ENCODE results near the gene COL4A1.

COL4A1 gene

DNA sequence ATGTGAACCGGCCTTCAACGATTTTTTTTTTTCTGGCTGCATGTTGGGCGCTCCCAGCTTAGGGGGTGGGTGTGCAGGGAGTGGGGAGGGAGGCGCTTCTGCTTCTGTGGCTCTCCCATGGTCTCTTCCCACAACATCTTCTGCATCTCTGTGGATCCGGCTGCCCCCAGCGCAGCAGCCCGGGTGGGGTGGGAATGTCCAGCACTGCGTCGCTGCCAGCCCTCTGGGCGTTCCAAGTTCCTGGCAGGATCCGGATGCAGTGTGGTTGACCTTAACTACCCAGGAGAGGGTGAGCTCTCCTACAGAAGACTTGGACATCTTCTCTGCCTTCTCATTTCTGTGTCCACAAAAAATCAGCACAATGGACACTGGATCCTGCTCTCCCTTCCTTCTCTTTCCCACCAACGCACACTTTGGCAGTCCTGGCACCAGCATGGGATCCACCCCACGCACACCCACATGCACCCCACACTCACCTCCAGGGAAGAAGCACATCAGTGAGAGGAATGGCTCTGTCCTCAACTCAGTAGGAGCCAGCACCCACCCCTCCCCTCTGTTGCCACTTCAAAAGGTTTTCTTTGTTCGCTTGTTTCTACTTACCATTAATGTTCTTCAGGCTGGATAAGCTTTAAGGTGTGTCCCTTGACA lies 177.3 kb downstream of the COL4A1 start:
- no peaks in the 10 kb centered on the region for H3K36me3 ChIP-seq (ENCODE audit: control insufficient read depth in 2 of 2, insufficient read depth in 2 of 2, low read length in 2 of 2)
- peaks cover 20% of the 10 kb centered on the region for H3K4me1 ChIP-seq (ENCODE audit: control insufficient read depth, insufficient read depth, low read length)
- no peak overlapping the region for H3K9ac ChIP-seq (ENCODE audit: low read length in 2 of 2)
- no peaks in the 10 kb centered on the region for H3K27me3 ChIP-seq (ENCODE audit: control insufficient read depth in 1 of 2, insufficient read depth in 2 of 2, low read length in 2 of 2)
- H3K9me3 ChIP-seq (ENCODE audit: control insufficient read depth in 2 of 2, low read length in 2 of 2) = no peaks in the 10 kb centered on the region
- H3K27ac ChIP-seq (ENCODE audit: low read length) = no peak overlapping the region
- no peak overlapping the region for H3K4me3 ChIP-seq (ENCODE audit: low read length in 2 of 2)

GRCh38 chr13:110129076-110129475 lies 177.9 kb downstream of the COL4A1 start:
- Histone ChIP-seq H3K36me3 (ENCODE audit: control insufficient read depth in 2 of 2, insufficient read depth in 2 of 2, low read length in 2 of 2) (no peaks in the 10 kb centered on the region), H3K9me3 (ENCODE audit: control insufficient read depth in 2 of 2, low read length in 2 of 2) (no peaks in the 10 kb centered on the region), H3K27me3 (ENCODE audit: control insufficient read depth in 1 of 2, insufficient read depth in 2 of 2, low read length in 2 of 2) (no peaks in the 10 kb centered on the region), H3K9ac (ENCODE audit: low read length in 2 of 2) (no peak overlapping the region), H3K4me3 (ENCODE audit: low read length in 2 of 2) (no peak overlapping the region), H3K27ac (ENCODE audit: low read length) (no peak overlapping the region), H3K4me1 (ENCODE audit: control insufficient read depth, insufficient read depth, low read length) (peaks cover 19% of the 10 kb centered on the region)

DNA sequence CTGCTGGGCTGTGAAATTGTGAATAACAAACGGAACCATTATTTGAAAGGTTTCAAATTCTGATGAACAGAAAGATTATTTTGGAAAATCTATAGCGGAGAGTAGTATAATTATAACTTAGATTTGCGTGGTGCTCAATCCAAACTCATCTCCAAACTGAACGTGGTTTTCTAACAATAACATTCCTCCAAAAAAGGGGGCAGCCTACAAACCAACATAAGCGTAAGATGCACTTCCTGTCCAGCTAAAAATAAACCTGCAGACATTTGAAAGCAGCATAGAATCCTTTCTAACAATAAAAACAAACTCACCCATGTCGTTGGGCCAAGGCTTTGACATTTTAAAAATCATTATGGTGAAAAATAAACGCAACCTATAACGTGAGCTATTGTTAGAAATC lies 178.4 kb downstream of the COL4A1 start:
- no peak overlapping the region for H3K4me3 ChIP-seq (ENCODE audit: low read length in 2 of 2)
- no peaks in the 10 kb centered on the region for H3K9me3 ChIP-seq (ENCODE audit: control insufficient read depth in 2 of 2, low read length in 2 of 2)
- H3K27ac ChIP-seq (ENCODE audit: low read length) = no peak overlapping the region

DNA sequence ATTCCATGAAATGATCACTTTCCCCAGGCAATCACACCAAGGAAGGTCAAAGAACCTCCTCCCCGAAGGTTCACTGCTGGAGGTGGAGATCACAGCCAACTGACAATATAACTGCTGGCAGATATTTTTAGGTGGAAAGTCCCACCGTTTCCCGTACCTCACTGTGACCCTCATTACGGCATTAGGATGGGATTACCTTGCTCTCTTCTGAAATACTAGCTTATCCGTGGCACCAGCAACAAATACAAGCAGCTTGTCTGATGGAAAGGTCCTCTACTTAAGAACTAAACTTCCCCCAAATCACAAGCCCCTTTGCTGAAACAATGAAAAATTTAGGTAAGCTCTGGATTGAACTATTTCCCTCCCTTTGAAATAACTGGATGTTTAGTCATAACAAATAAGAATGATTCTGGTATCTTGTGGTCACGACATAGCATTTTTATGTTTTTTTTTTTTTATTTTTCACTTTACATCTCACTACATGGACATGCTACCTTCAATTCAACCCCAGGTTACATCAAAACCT lies 178.9 kb downstream of the COL4A1 start:
- Histone ChIP-seq H3K36me3 (ENCODE audit: control insufficient read depth in 2 of 2, insufficient read depth in 2 of 2, low read length in 2 of 2) (no peaks in the 10 kb centered on the region), H3K27ac (ENCODE audit: low read length) (no peak overlapping the region), H3K4me1 (ENCODE audit: control insufficient read depth, insufficient read depth, low read length) (peaks cover 19% of the 10 kb centered on the region), H3K27me3 (ENCODE audit: control insufficient read depth in 1 of 2, insufficient read depth in 2 of 2, low read length in 2 of 2) (no peaks in the 10 kb centered on the region), H3K9ac (ENCODE audit: low read length in 2 of 2) (no peak overlapping the region), H3K9me3 (ENCODE audit: control insufficient read depth in 2 of 2, low read length in 2 of 2) (no peaks in the 10 kb centered on the region), H3K4me3 (ENCODE audit: low read length in 2 of 2) (no peak overlapping the region)

More for the DNA sequence above, 178.4 kb downstream of the COL4A1 start:
- peaks cover 19% of the 10 kb centered on the region for H3K4me1 ChIP-seq (ENCODE audit: control insufficient read depth, insufficient read depth, low read length)
- H3K36me3 ChIP-seq (ENCODE audit: control insufficient read depth in 2 of 2, insufficient read depth in 2 of 2, low read length in 2 of 2) = no peaks in the 10 kb centered on the region
- no peak overlapping the region for H3K9ac ChIP-seq (ENCODE audit: low read length in 2 of 2)
- H3K27me3 ChIP-seq (ENCODE audit: control insufficient read depth in 1 of 2, insufficient read depth in 2 of 2, low read length in 2 of 2) = no peaks in the 10 kb centered on the region

GRCh38 chr13:110126391-110126961 lies 180.5 kb downstream of the COL4A1 start:
- H3K9ac ChIP-seq (ENCODE audit: low read length in 2 of 2) = peak overlapping the region; percentile 41 to 42
- H3K27ac ChIP-seq (ENCODE audit: low read length) = peak overlapping the region; percentile 53
- peak overlapping the region; percentile 47 to 64 for H3K4me3 ChIP-seq (ENCODE audit: low read length in 2 of 2)

DNA sequence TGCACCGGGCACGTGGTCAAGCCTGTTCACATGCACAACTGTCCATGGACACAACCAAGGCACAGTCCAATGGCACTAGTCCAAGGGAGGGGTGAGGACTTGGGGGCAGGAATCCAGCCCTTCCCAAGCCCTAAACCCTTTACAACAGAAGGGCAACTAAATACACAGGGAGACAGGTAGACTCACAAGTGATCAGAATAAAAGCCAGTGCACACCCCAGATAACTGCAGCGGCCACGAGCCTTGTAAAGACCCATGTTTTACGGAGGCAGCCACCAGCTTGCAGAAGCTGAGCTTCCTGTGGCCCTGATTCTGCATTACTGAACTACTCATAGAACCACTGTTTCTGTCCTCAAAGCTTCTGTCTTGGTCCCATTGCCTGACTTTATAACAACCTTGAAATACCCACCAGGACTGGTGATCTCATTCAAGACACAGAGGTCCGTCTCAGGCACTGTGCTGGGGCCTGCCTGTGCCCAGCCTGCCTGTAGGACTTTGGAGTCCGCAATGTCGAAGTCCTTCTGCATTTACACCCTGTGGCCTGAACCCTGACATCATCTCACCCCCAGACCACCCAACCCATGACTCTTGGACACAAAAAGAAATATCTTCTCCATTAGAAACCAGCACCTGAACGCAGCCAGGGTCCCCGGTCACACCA lies 181.2 kb downstream of the COL4A1 start:
- H3K36me3 ChIP-seq (ENCODE audit: control insufficient read depth in 2 of 2, insufficient read depth in 2 of 2, low read length in 2 of 2) = no peaks in the 10 kb centered on the region
- peaks cover 19% of the 10 kb centered on the region for H3K4me1 ChIP-seq (ENCODE audit: control insufficient read depth, insufficient read depth, low read length)
- no peak overlapping the region for H3K4me3 ChIP-seq (ENCODE audit: low read length in 2 of 2)
- H3K27me3 ChIP-seq (ENCODE audit: control insufficient read depth in 1 of 2, insufficient read depth in 2 of 2, low read length in 2 of 2) = no peaks in the 10 kb centered on the region
- H3K9ac ChIP-seq (ENCODE audit: low read length in 2 of 2) = no peak overlapping the region
- peak overlapping the region; percentile 53 for H3K27ac ChIP-seq (ENCODE audit: low read length)
- H3K9me3 ChIP-seq (ENCODE audit: control insufficient read depth in 2 of 2, low read length in 2 of 2) = no peaks in the 10 kb centered on the region

More at GRCh38 chr13:110126391-110126961, 180.5 kb downstream of the COL4A1 start:
- Histone ChIP-seq H3K4me1 (ENCODE audit: control insufficient read depth, insufficient read depth, low read length) (peaks cover 19% of the 10 kb centered on the region), H3K36me3 (ENCODE audit: control insufficient read depth in 2 of 2, insufficient read depth in 2 of 2, low read length in 2 of 2) (no peaks in the 10 kb centered on the region), H3K9me3 (ENCODE audit: control insufficient read depth in 2 of 2, low read length in 2 of 2) (no peaks in the 10 kb centered on the region), H3K27me3 (ENCODE audit: control insufficient read depth in 1 of 2, insufficient read depth in 2 of 2, low read length in 2 of 2) (no peaks in the 10 kb centered on the region)

DNA sequence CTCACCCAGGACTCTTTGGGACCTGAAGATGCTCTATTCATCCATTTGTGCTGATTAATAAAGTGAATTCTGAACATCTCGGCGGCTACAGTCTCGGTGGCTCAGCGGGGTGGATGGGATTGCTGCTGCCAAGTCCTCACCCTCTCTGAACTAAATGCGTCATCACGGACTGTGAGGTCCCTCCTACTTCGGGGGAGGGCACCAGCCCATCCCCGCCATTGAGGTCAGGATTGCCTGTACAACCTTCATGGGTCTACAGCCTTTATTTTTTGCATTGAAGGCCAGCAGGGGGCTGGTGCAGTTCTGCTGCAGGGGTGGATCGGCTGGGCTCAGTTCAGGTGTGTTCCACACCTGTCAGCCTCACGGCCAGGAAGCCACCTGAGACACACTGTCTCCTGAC lies 181.8 kb downstream of the COL4A1 start:
- no peak overlapping the region for H3K4me3 ChIP-seq (ENCODE audit: low read length in 2 of 2)
- no peak overlapping the region for H3K27ac ChIP-seq (ENCODE audit: low read length)
- no peaks in the 10 kb centered on the region for H3K27me3 ChIP-seq (ENCODE audit: control insufficient read depth in 1 of 2, insufficient read depth in 2 of 2, low read length in 2 of 2)
- H3K4me1 ChIP-seq (ENCODE audit: control insufficient read depth, insufficient read depth, low read length) = peaks cover 19% of the 10 kb centered on the region
- H3K36me3 ChIP-seq (ENCODE audit: control insufficient read depth in 2 of 2, insufficient read depth in 2 of 2, low read length in 2 of 2) = no peaks in the 10 kb centered on the region
- no peaks in the 10 kb centered on the region for H3K9me3 ChIP-seq (ENCODE audit: control insufficient read depth in 2 of 2, low read length in 2 of 2)
- H3K9ac ChIP-seq (ENCODE audit: low read length in 2 of 2) = no peak overlapping the region

GRCh38 chr13:110124201-110124940 lies 182.6 kb downstream of the COL4A1 start:
- no peaks in the 10 kb centered on the region for H3K27me3 ChIP-seq (ENCODE audit: control insufficient read depth in 1 of 2, insufficient read depth in 2 of 2, low read length in 2 of 2)
- no peak overlapping the region for H3K4me3 ChIP-seq (ENCODE audit: low read length in 2 of 2)
- H3K4me1 ChIP-seq (ENCODE audit: control insufficient read depth, insufficient read depth, low read length) = peaks cover 19% of the 10 kb centered on the region
- H3K9ac ChIP-seq (ENCODE audit: low read length in 2 of 2) = no peak overlapping the region
- no peaks in the 10 kb centered on the region for H3K9me3 ChIP-seq (ENCODE audit: control insufficient read depth in 2 of 2, low read length in 2 of 2)
- H3K36me3 ChIP-seq (ENCODE audit: control insufficient read depth in 2 of 2, insufficient read depth in 2 of 2, low read length in 2 of 2) = no peaks in the 10 kb centered on the region
- H3K27ac ChIP-seq (ENCODE audit: low read length) = no peak overlapping the region

DNA sequence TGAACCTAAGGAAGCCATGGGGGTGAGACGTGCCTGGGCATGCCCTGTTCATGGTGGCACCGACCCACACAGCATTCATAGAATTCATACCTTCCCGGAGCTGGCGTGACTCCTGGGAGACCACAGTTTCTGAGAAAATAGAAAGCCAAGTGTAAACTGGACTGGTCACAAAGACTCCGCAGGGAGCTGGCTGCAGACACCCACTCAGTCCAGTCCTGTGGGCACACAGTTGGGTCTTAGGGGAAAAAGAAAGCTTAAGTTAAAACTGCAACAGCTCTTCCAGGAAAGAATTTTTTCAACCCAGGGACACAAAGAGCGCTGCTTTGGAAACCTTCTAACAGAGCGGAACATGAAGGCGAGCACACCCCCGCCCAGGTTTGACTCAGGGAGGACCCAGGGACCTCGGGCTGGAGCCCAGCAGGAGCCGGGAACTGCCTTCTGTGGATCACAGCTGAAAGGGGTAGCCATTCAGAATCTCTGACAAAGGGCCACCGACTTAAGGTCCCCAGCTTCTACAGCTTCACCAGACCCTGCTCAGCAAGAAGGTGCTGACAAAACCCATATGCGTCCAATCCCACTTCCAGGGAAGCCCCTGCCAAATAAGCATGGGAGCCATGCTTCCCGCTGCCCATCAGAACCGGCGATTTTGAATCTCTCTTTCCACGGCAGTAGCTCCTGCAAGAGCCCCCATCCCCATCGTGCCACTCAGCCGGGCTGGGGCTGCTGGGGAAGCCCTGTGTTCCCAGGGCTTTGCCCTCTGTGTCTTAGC lies 183.7 kb downstream of the COL4A1 start:
- Histone ChIP-seq H3K36me3 (ENCODE audit: control insufficient read depth in 2 of 2, insufficient read depth in 2 of 2, low read length in 2 of 2) (no peaks in the 10 kb centered on the region), H3K27me3 (ENCODE audit: control insufficient read depth in 1 of 2, insufficient read depth in 2 of 2, low read length in 2 of 2) (no peaks in the 10 kb centered on the region), H3K9me3 (ENCODE audit: control insufficient read depth in 2 of 2, low read length in 2 of 2) (no peaks in the 10 kb centered on the region), H3K4me1 (ENCODE audit: control insufficient read depth, insufficient read depth, low read length) (peaks cover 19% of the 10 kb centered on the region), H3K4me3 (ENCODE audit: low read length in 2 of 2) (no peak overlapping the region), H3K27ac (ENCODE audit: low read length) (no peak overlapping the region), H3K9ac (ENCODE audit: low read length in 2 of 2) (no peak overlapping the region)
